SH-SY5Y (cell line): Measurements from ENCODE around the gene OLFM2.

Source experiments
- GATA2 ChIP-seq: IDR thresholded peaks from 2 replicates; pipeline ENCODE4 v1.6.1; 2011; ENCODE audit warnings: mild to moderate bottlenecking, low read depth, low read length
- GATA3 ChIP-seq: IDR thresholded peaks from 2 replicates; pipeline ENCODE4 v1.6.1; 2011; ENCODE audit warnings: low read depth, mild to moderate bottlenecking, low read length, moderate library complexity

Gene OLFM2

GRCh38 chr19:9842834-9843625, 93.3 kb downstream of the OLFM2 start:
- TF ChIP-seq GATA3 (no peak), GATA2 (no peak)

GRCh38 chr19:9839415-9839814, 96.9 kb downstream of the OLFM2 start:
- TF ChIP-seq GATA2 = no peak
- TF ChIP-seq GATA3 = no peak

- TF ChIP-seq GATA3 (no peak), GATA2 (no peak)
Measured at GRCh38 chr19:9838324-9838723, 98.0 kb downstream of the OLFM2 start.

DNA sequence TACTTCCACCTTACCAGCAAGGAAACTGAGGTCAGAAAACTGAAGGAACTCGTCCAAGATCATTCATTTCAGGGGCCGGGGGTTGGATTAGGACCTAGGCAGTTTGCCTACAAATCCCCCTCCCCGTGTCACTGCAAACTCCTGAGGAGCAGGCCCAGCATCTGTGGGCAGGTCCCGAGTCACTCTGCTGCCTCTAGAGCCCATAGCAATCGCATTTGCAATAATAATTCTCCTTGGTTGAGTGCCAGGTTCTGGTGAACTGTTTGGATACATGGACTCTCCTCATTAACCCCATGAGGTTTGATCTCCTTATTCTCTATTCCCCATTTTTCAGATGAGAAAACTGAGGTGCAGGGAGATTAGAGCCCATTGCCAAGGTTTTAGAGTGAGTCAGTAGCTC, 100.3 kb downstream of the OLFM2 start:
- TF ChIP-seq GATA2 (no peak), GATA3 (no peak)

GRCh38 chr19:9835507-9835949, 100.8 kb downstream of the OLFM2 start:
- TF ChIP-seq GATA2 (no peak), GATA3 (no peak)

DNA sequence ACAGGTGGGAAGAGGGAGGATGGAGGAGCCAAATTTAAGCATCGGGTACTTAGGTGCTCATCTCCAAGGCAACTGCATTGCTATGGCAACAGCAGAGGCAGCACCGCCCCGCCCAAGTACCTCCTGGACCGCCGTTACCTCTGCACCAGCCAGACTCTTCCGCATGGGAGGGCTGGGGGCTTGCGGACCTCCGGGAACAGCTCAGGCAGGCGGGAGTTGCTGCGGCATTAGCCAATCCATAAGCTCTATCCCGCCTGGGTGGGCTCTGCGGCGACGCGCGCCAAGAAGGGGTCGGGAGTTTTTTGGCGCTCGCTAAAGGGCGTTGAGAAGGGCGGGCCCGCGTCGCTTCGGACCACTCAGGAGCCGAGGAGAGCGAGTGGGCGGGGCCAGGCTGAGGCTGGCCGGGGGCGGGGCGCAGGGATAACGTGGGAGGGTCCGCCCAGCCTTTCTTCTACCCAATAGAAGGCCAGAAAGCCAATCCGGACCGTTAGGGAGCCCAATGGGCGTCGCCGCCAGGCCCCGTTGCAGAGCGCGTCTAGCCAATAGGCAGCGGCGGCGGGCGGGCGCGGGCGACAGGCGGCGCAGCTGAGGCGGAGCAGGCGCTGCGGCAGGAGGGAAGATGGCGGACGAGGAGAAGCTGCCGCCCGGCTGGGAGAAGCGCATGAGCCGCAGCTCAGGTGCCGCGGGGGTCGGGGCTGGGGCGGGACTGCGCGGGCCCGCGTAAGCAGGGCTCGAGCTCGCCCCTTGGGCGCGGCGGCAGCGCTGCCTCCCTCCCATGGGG, 101.4 kb downstream of the OLFM2 start, which contains the start of gene PIN1:
Gene PIN1 (plus strand): TSS at position 593 of the 781 bp plus-strand sequence. CDS start 27 bp downstream, at position 620.
- TF ChIP-seq GATA2 = no peak
- TF ChIP-seq GATA3 = no peak

GRCh38 chr19:9834307-9834725, 102.0 kb downstream of the OLFM2 start:
- TF ChIP-seq GATA2 = no peak
- TF ChIP-seq GATA3 = no peak

GRCh38 chr19:9828551-9829063, 107.7 kb downstream of the OLFM2 start:
- TF ChIP-seq GATA2 = no peak
- TF ChIP-seq GATA3 = no peak

GRCh38 chr19:9827289-9828238, 108.8 kb downstream of the OLFM2 start, which contains the start of gene UBL5:
Gene UBL5 (plus strand): TSS chr19:9827918. CDS start chr19:9828338, 420 bp downstream.
- TF ChIP-seq GATA2 (no peak; the same call in 1 of the 2 replicates), GATA3 (no peak)

DNA sequence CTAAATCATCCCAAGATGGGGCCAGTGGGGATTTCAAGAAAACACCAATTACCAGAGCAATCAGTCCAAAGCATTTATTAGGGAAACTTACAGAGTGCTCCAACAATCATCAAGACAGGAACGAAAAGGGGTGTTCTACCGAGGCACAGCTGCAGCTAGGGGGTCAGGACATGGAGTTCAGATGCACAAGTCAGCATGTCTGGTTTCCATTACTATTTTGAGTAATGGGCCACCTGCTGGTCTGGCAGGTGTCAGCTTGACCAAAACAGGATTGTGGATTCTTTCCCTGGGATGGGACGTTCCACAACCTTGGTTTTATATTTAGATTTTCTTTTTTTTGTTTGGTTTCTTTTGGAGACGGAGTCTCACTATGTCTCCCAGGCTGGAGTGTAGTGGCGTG, 112.5 kb downstream of the OLFM2 start:
- TF ChIP-seq GATA3 = no peak
- TF ChIP-seq GATA2 = no peak

DNA sequence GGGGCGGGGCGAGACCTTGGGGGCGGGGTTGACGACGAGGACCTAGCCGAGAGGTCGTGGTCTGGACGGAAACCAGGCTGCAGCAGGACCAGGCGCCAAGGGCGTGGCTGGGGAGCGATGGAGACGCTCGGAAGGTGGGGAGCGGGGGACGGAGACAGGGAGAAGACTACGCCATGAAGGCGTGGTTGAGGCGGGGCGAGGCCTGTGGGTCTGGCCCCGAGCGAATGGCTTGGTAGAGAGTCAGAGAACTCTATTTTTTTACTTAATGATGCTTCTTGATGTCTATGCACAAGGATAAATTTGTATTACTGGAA, 116.8 kb downstream of the OLFM2 start:
- no peak for TF ChIP-seq GATA2
- no peak for TF ChIP-seq GATA3

DNA sequence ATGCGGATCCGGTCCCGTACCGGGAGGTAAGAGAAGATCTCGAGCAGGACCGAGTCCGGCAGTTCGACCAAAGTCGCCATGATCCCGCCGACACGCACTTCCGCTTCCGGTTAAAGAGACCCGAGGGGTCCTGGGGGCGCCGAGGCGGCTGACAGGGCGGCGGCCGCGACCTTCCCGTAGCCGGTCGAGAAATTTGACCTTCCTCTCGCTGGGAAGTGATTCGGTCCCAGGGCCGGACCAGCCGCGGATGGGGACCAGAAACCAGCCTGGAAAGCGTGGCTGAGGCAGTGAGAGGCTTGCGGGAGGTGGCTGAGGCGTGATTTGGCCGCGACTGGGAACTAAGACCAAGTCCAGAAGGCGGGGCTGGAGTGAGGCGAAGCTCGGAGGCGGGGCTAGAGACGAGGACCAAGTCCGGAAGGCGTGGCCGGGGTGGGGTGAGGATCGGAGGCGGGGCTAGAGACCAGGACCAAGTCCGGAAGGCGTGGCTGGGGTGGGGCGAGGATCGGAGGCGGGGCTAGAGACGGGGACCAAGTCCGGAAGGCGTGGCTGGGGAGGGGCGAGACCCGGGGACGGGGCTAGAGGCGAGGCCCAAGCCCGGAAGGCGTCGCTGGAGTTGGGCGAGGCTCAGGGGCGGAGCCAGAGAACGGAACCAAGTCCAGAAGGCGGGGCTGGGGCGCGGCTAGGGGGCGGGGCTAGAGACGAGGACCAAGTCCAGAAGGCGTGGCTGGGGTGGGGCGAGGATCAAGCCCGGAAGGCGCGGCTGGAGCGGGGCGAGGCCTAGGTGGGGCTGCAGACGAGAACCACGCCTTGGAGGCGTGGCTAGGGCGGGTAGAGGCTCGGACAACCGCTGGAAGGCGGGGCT, 117.3 kb downstream of the OLFM2 start, which contains the start of gene FBXL12:
Gene FBXL12 (minus strand): TSS at position 346 of the 862 bp plus-strand sequence. CDS start 266 bp downstream, at position 80.
- no peak for TF ChIP-seq GATA2
- TF ChIP-seq GATA3 = no peak
